SU-DHL-6 (cell line): ENCODE data around the gene ERCC5.

Experiments used
- H2AFZ ChIP-seq: fragments of 200-600 bp; sonication (generic); 2 replicates; pipeline ENCODE4 v1.6.1; 2014; ENCODE audit warnings: low read depth, mild to moderate bottlenecking, moderate library complexity, mixed read lengths, antibody characterized with exemption, low read length; ENCODE audit not compliant: severe bottlenecking
- H3F3A ChIP-seq: fragments of 200-600 bp; shearing (Covaris generic); 2 replicates; pipeline ENCODE4 v1.6.0; 2016; ENCODE audit warnings: antibody characterized with exemption, mild to moderate bottlenecking; ENCODE audit not compliant: insufficient read depth
- H3K27ac ChIP-seq: fragments of 200-600 bp; sonication (generic); 2 replicates; pipeline ENCODE4 v1.5.1; 2016; ENCODE audit warnings: low read depth, mild to moderate bottlenecking, low read length, moderate library complexity, mixed read lengths
- H3K27me3 ChIP-seq: fragments of 200-600 bp; sonication (generic), shearing (Covaris generic); 2 replicates; pipeline ENCODE4 v1.6.0; 2014; ENCODE audit warnings: mild to moderate bottlenecking, low read length
- H3K36me3 ChIP-seq: fragments of 200-600 bp; sonication (generic); 2 replicates; pipeline ENCODE4 v1.6.1; 2014; ENCODE audit warnings: mild to moderate bottlenecking, low read length, mixed read lengths
- H3K4me2 ChIP-seq: fragments of 300-600, 200-600 bp; shearing (Covaris generic), sonication (generic); 2 replicates; pipeline ENCODE4 v1.6.0; 2014; ENCODE audit warnings: low read length, low read depth, mild to moderate bottlenecking; ENCODE audit not compliant: poor library complexity, severe bottlenecking
- H3K4me3 ChIP-seq: fragments of 200-600 bp; sonication (generic); 2 replicates; pipeline ENCODE4 v1.5.1; 2014; ENCODE audit warnings: antibody characterized with exemption, low read length, mild to moderate bottlenecking, mixed read lengths; ENCODE audit not compliant: insufficient read depth, poor library complexity, severe bottlenecking
- H3K79me2 ChIP-seq: fragments of 200-600 bp; sonication (generic); 2 replicates; pipeline ENCODE4 v1.6.1; 2014; ENCODE audit warnings: mild to moderate bottlenecking, low read length, moderate library complexity; ENCODE audit not compliant: insufficient read depth
- H3K9ac ChIP-seq: fragments of 200-600 bp; sonication (generic); 2 replicates; pipeline ENCODE4 v1.7.0; 2014; ENCODE audit warnings: mild to moderate bottlenecking, low read length
- H3K9me2 ChIP-seq: fragments of 200-600 bp; sonication (generic); replicated peaks from 2 replicates; pipeline ENCODE4 v1.6.1; 2014; ENCODE audit warnings: low read length; ENCODE audit not compliant: insufficient read depth
- H3K9me3 ChIP-seq: fragments of 200-600 bp; sonication (generic); 2 replicates; pipeline ENCODE4 v1.6.1; 2014; ENCODE audit warnings: low read length, mixed read lengths; ENCODE audit not compliant: insufficient read depth
- H4K20me1 ChIP-seq: fragments of 200-600 bp; sonication (generic); 2 replicates; pipeline ENCODE4 v1.6.1; 2014; ENCODE audit warnings: low read depth, mild to moderate bottlenecking, antibody characterized with exemption, low read length, moderate library complexity, mixed read lengths
- CTCF ChIP-seq: fragments of 200-600 bp; sonication (generic); IDR thresholded peaks from one replicate; pipeline ENCODE4 v1.5.1; 2017; ENCODE audit warnings: antibody characterized with exemption, mild to moderate bottlenecking, low read length, moderate library complexity; ENCODE audit not compliant: insufficient read depth, poor library complexity, severe bottlenecking
- EZH2phosphoT487 ChIP-seq: fragments of 200-600 bp; sonication (generic), shearing (Covaris generic); conservative IDR thresholded peaks from 2 replicates; pipeline ENCODE4 v1.6.1; 2018; ENCODE audit warnings: mild to moderate bottlenecking, antibody characterized with exemption, low read length, moderate library complexity, mixed read lengths

Gene ERCC5

GRCh38 chr13:102825400-102825799, 20.4 kb upstream of the ERCC5 start:
- H3K27me3 ChIP-seq = no peaks in the 10 kb centered on the region
- no peaks in the 10 kb centered on the region for H3K9me3 ChIP-seq
- H3K36me3 ChIP-seq = no peaks in the 10 kb centered on the region
- no peaks in the 10 kb centered on the region for H4K20me1 ChIP-seq
- TF ChIP-seq EZH2phosphoT487 (no peak), CTCF (no peak)
- H3K4me3 ChIP-seq = no peak overlapping the region
- H3F3A ChIP-seq = no peaks in the 10 kb centered on the region
- H3K9ac ChIP-seq = no peak overlapping the region
- H3K4me2 ChIP-seq = no peak overlapping the region
- no peak overlapping the region for H2AFZ ChIP-seq
- no peaks in the 10 kb centered on the region for H3K79me2 ChIP-seq
- H3K9me2 ChIP-seq = no peaks in the 10 kb centered on the region
- H3K27ac ChIP-seq = no peak overlapping the region

GRCh38 chr13:102825921-102826706, 19.7 kb upstream of the ERCC5 start:
- Histone ChIP-seq H3K27ac (no peak overlapping the region), H3K9me3 (no peaks in the 10 kb centered on the region), H3K9me2 (no peaks in the 10 kb centered on the region), H3K36me3 (no peaks in the 10 kb centered on the region), H4K20me1 (no peaks in the 10 kb centered on the region), H2AFZ (no peak overlapping the region), H3K79me2 (no peaks in the 10 kb centered on the region), H3K9ac (no peak overlapping the region), H3K4me2 (no peak overlapping the region), H3F3A (no peaks in the 10 kb centered on the region), H3K27me3 (no peaks in the 10 kb centered on the region), H3K4me3 (no peak overlapping the region)
- TF ChIP-seq EZH2phosphoT487 = no peak
- no peak for TF ChIP-seq CTCF

- Histone ChIP-seq H3K9me3 (no peaks in the 10 kb centered on the region), H3F3A (no peaks in the 10 kb centered on the region), H3K27ac (no peak overlapping the region), H2AFZ (no peak overlapping the region), H3K79me2 (no peaks in the 10 kb centered on the region), H3K9ac (no peak overlapping the region), H3K27me3 (no peaks in the 10 kb centered on the region), H3K9me2 (no peaks in the 10 kb centered on the region), H3K36me3 (no peaks in the 10 kb centered on the region), H3K4me3 (no peak overlapping the region), H3K4me2 (no peak overlapping the region), H4K20me1 (no peaks in the 10 kb centered on the region)
- TF ChIP-seq EZH2phosphoT487 = no peak
- no peak for TF ChIP-seq CTCF
These were observed 15.2 kb upstream of the ERCC5 start for GRCh38 chr13:102830646-102831045.
